ENCODE results near the gene EBLN2. TPM values are rescaled to one million over a fixed set of nuclear protein-coding genes. Genes with fewer than 3 reads are reported as not detected.

The EBLN2 gene
- polyA plus RNA-seq, 1 of the 3 experiments (the other 2 are of a cell fraction) = 1.4 TPM

DNA sequence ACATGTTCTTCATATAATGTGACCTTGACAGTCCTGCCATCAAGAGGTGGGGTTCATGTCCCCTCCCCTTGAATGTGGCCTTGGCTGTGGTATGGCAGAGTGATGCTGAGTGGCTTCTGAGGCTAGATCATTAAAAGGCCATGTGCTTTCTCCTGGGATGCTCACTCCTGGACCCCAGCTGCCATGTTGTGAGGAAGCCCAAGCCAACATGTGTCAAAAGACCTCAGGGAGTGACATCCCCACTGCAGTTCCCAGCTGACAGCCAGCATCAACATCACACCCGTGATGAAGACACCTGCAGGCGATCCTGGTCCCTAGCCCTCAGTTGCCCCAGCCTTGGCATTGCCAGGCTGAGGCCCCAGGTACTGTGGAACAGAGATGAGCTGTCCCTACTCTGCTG lies 36.6 kb downstream of the EBLN2 start:
- TF ChIP-seq ELF1 (IDR thresholded peaks at IDR 0.05) (no peak), NFIC (IDR thresholded peaks at IDR 0.05; ENCODE audit: borderline replicate concordance) (no peak), EP300 (IDR thresholded peaks at IDR 0.05; ENCODE audit: borderline replicate concordance in 1 of 2, low read depth in 1 of 2, low read length in 1 of 2) (no peak), CHD2 (IDR thresholded peaks at IDR 0.05; ENCODE audit: low read length, partially characterized antibody) (no peak), TCF12 (IDR thresholded peaks at IDR 0.05) (no peak), SMC3 (IDR thresholded peaks at IDR 0.05; ENCODE audit: low read depth, low read length) (no peak), REST (IDR thresholded peaks at IDR 0.05; ENCODE audit: low read depth, low read length) (no peak), SIN3A (IDR thresholded peaks at IDR 0.05; ENCODE audit: borderline replicate concordance, low read depth, low read length) (no peak), POLR2AphosphoS5 (IDR thresholded peaks at IDR 0.05; ENCODE audit: low read depth, low read length) (no peak), RCOR1 (IDR thresholded peaks at IDR 0.05; ENCODE audit: low read length) (no peak), TEAD4 (IDR thresholded peaks at IDR 0.05; ENCODE audit: borderline replicate concordance, insufficient read depth) (no peak), MXI1 (IDR thresholded peaks at IDR 0.05; ENCODE audit: low read depth, low read length) (no peak), RAD21 (IDR thresholded peaks at IDR 0.05; ENCODE audit: low read length) (no peak), EZH2phosphoT487 (IDR thresholded peaks at IDR 0.05; ENCODE audit: borderline replicate concordance, low read depth) (no peak)
- TF ChIP-seq, protein P1, sequence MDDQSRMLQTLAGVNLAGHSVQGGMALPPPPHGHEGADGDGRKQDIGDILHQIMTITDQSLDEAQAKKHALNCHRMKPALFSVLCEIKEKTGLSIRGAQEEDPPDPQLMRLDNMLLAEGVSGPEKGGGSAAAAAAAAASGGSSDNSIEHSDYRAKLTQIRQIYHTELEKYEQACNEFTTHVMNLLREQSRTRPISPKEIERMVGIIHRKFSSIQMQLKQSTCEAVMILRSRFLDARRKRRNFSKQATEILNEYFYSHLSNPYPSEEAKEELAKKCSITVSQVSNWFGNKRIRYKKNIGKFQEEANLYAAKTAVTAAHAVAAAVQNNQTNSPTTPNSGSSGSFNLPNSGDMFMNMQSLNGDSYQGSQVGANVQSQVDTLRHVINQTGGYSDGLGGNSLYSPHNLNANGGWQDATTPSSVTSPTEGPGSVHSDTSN (IDR thresholded peaks at IDR 0.05) = no peak
- Histone ChIP-seq H4K20me1 (ENCODE audit: insufficient read depth) (no peaks in the 10 kb centered on the region), H3K27me3 (ENCODE audit: insufficient read depth) (no peaks in the 10 kb centered on the region), H3K4me3 (ENCODE audit: low read depth in 2 of 2, low read length in 1 of 2) (no peak overlapping the region), H2AFZ (ENCODE audit: low read depth) (no peak overlapping the region), H3K79me2 (ENCODE audit: insufficient read depth) (no peaks in the 10 kb centered on the region), H3K4me2 (no peak overlapping the region), H3K27ac (ENCODE audit: low read depth in 2 of 2, low read length in 1 of 2) (no peak overlapping the region), H3K9me2 (no peaks in the 10 kb centered on the region), H3F3A (replicated peaks; ENCODE audit: insufficient read depth) (no peaks in the 10 kb centered on the region), H3K36me3 (replicated peaks in 1 of 2; ENCODE audit: control insufficient read depth in 1 of 2, insufficient read depth in 2 of 2, low read length in 1 of 2) (no peaks in the 10 kb centered on the region), H3K9ac (no peak overlapping the region), H3K9me3 (no peaks in the 10 kb centered on the region), H3K4me1 (ENCODE audit: control insufficient read depth in 1 of 2, insufficient read depth in 2 of 2, low read depth in 1 of 2, low read length in 1 of 2) (peaks cover 6 to 8% of the 10 kb centered on the region in 2 experiments; a peak in 3 of 4 replicates)
- ChIA-PET POLR2A (no interaction called here), CTCF (interaction anchor here (1.1 to 11.7 kb wide), 5 partner anchors 9 to 410 kb away, joined by 3 to 104 read pairs (median 3); no protein-coding TSS in a partner anchor)
- no CpG with 5 or more reads among the region's 2 CpGs for WGBS (ENCODE audit: low lambda C conversion rate)
- no peak for DNase-seq
